HepG2 (cell line): Measurements from ENCODE around the gene MED15. TPM values are rescaled to one million over a fixed set of nuclear protein-coding genes. Genes with fewer than 3 reads are reported as not detected.

ENCODE experiments used
- EEA1 ChIP-seq: sonication (generic); formaldehyde crosslinking; IDR thresholded peaks from 2 replicates; pipeline ENCODE4 v1.5.1; 2020; ENCODE audit warnings: mild to moderate bottlenecking, missing genetic modification reagents, borderline replicate concordance
- ELF1 ChIP-seq: sonication (generic); formaldehyde crosslinking; IDR thresholded peaks from 2 replicates; pipeline ENCODE4 v1.4.0; 2020; ENCODE audit warnings: missing genetic modification reagents
- ELF3 ChIP-seq: IDR thresholded peaks from 2 replicates; pipeline ENCODE4 v1.6.1; 2016; ENCODE audit warnings: missing genetic modification reagents, missing compliant biosample characterization
- HES4 ChIP-seq: sonication (generic); formaldehyde crosslinking; IDR thresholded peaks from 2 replicates; pipeline ENCODE4 v1.9.0; 2021; ENCODE audit warnings: mild to moderate bottlenecking, missing genetic modification reagents, borderline replicate concordance
- HOXD1 ChIP-seq: sonication (generic); formaldehyde crosslinking; IDR thresholded peaks from 2 replicates; pipeline ENCODE4 v1.5.0; 2020; ENCODE audit warnings: missing genetic modification reagents
- KDM6A ChIP-seq: IDR thresholded peaks from 2 replicates; pipeline ENCODE4 v1.6.1; 2016; ENCODE audit warnings: low read depth
- KLF13 ChIP-seq: sonication (generic); formaldehyde crosslinking; IDR thresholded peaks from 2 replicates; pipeline ENCODE4 v1.4.0; 2020; ENCODE audit warnings: mild to moderate bottlenecking, missing genetic modification reagents
- MTA3 ChIP-seq: sonication (generic); formaldehyde crosslinking; IDR thresholded peaks from 2 replicates; pipeline ENCODE4 v1.4.0; 2020; ENCODE audit warnings: missing genetic modification reagents
- NR2F1 ChIP-seq, 2 experiments: fragments of 450-650 bp in 1 of 2; formaldehyde crosslinking in 1 of 2; IDR thresholded peaks; 2 replicates each; pipeline versions ENCODE4 v1.5.0 to v1.6.1; 2016 to 2020; ENCODE audit warnings: mild to moderate bottlenecking in 1 of 2, missing compliant biosample characterization in 1 of 2, missing genetic modification reagents in 1 of 2, moderate library complexity in 1 of 2
- PATZ1 ChIP-seq: sonication (generic); formaldehyde crosslinking; IDR thresholded peaks from 2 replicates; pipeline ENCODE4 v1.4.0; 2020; ENCODE audit warnings: missing genetic modification reagents
- PRMT3 ChIP-seq: sonication (generic); formaldehyde crosslinking; IDR thresholded peaks from 2 replicates; pipeline ENCODE4 v1.8.1; 2022; ENCODE audit warnings: low read depth, mild to moderate bottlenecking, moderate library complexity, missing genetic modification reagents, borderline replicate concordance
- RFX1 ChIP-seq: fragments of 450-650 bp; IDR thresholded peaks from 2 replicates; pipeline ENCODE4 v1.6.1; 2017
- SNAPC5 ChIP-seq: sonication (generic); formaldehyde crosslinking; IDR thresholded peaks from 2 replicates; pipeline ENCODE4 v1.8.1; 2023; ENCODE audit warnings: mild to moderate bottlenecking, missing genetic modification reagents, borderline replicate concordance
- TERF1 ChIP-seq: sonication (generic); formaldehyde crosslinking; IDR thresholded peaks from 2 replicates; pipeline ENCODE4 v1.8.0; 2022; ENCODE audit warnings: mild to moderate bottlenecking, missing genetic modification reagents, moderate library complexity
- ZC3H13 ChIP-seq: sonication (generic); formaldehyde crosslinking; IDR thresholded peaks from 2 replicates; pipeline ENCODE4 v1.8.1; 2023; ENCODE audit warnings: mild to moderate bottlenecking, missing genetic modification reagents, moderate library complexity
- ZFY ChIP-seq: sonication (generic); formaldehyde crosslinking; IDR thresholded peaks from 2 replicates; pipeline ENCODE4 v1.4.0; 2020; ENCODE audit warnings: missing genetic modification reagents
- ZNF451 ChIP-seq: sonication (generic); formaldehyde crosslinking; IDR thresholded peaks from 2 replicates; pipeline ENCODE4 v1.5.0; 2020; ENCODE audit warnings: mild to moderate bottlenecking, missing genetic modification reagents
- ZNF615 ChIP-seq: sonication (generic); formaldehyde crosslinking; IDR thresholded peaks from 2 replicates; pipeline ENCODE4 v1.5.0; 2020; ENCODE audit warnings: mild to moderate bottlenecking, missing genetic modification reagents, borderline replicate concordance
- polyA plus RNA-seq, 8 experiments: library from polyadenylated mRNA; depleted of rRNA in 3 of 8; stranded (reverse) in 7 of 8; unstranded in 1 of 8; fragments of >200 nt; fragmentation: Illumina TruSeq in 4 of 8; extraction: Trizol in 4 of 8; gene quantifications; 2 replicates each; pipeline versions ENCODE4 v1.2.1 to v1.2.3, GENCODE V29; 2011 to 2016; ENCODE audit warnings: low read depth in 4 of 8, missing spikeins in 1 of 8, mixed read lengths in 1 of 8; ENCODE audit not compliant: insufficient read depth in 1 of 8
- total RNA-seq, 5 experiments: library from RNA; depleted of rRNA; stranded (reverse); fragments of >200 nt; fragmentation: Illumina TruSeq; extraction: Trizol; gene quantifications; 2 replicates each; pipeline ENCODE4 v1.2.3, GENCODE V29; 2016; ENCODE audit warnings: low read depth in 1 of 5
- TF ChIP-seq, protein P1 (sequence below): sonication (generic); formaldehyde crosslinking; IDR thresholded peaks from 2 replicates; pipeline ENCODE4 v1.4.0; 2020; ENCODE audit warnings: mild to moderate bottlenecking, missing genetic modification reagents
- TF ChIP-seq, protein P2 (sequence below): sonication (generic); formaldehyde crosslinking; IDR thresholded peaks from 2 replicates; pipeline ENCODE4 v1.4.0; 2020; ENCODE audit warnings: missing genetic modification reagents, mild to moderate bottlenecking, borderline replicate concordance

MED15 gene
- total and polyA plus RNA-seq, 2 of the 13 experiments (the other 11 are each of a cell fraction or from before 2014, with no cell fraction given) = 14.3 to 27.0 TPM

DNA sequence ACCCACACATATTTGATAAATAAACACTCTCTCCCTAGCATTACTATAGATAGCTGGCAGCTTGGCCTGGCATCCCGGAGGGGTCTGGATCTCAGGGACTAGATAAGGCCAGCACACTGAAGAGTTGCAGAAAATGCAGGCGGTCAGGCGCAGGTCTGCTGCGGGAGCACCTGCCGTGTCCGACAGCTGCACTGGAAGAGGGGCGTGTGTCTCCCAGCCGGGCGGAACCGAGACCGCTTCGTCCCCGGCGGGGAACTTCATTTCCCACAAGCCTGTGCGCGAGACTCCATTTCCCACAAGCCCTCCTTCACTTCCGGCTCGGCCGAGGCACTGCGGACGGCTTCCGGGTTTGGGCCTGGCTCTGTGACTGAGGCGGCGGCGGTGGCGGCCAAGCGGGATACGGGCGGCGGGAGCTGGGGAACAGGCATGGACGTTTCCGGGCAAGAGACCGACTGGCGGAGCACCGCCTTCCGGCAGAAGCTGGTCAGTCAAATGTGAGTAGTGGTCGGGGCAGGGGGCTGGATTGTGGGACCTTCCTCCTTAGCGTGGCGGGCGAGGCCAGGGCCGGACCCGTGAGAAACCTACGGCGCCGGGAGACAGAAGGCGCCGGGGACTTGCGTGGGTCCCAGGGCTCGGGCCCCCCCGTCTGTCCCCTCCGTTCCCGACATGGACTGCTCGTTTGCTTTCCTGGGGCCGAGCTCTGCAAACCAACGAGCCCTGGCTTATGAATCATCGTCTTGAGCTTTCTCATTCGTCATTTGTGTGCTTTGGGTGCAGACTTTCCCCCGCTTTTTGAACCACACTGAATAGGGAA, at the start of gene MED15 (continued):
- 0 out of 2 replicates have a peak, but pooled peaks have one; percentile 69 for TF ChIP-seq ZNF451 (CRISPR knock-in tag)
- TF ChIP-seq ELF1 = peak; percentile 100
- TF ChIP-seq PATZ1 = 0 out of 2 replicates have a peak, but pooled peaks have one; percentile 22
- no peak for TF ChIP-seq KDM6A (CRISPR knock-in tag)
- no peak for TF ChIP-seq TERF1 (CRISPR knock-in tag)
- TF ChIP-seq ZFY (CRISPR knock-in tag) = peak; percentile 100
- TF ChIP-seq ZC3H13 (CRISPR knock-in tag) = no peak
- TF ChIP-seq PRMT3 (CRISPR knock-in tag) = no peak
- peak; percentile 76; the same call in 1 of the 2 replicates for TF ChIP-seq EEA1 (CRISPR knock-in tag)
- peak; percentile 81; the same call in 1 of the 2 replicates for TF ChIP-seq ZNF615 (CRISPR knock-in tag)
- no peak for TF ChIP-seq NR2F1 (CRISPR knock-in tag; IDR thresholded peaks at IDR 0.05)
- no peak for TF ChIP-seq SNAPC5
- TF ChIP-seq ELF3 (CRISPR knock-in tag) = peak; percentile 98
- TF ChIP-seq, protein P1, sequence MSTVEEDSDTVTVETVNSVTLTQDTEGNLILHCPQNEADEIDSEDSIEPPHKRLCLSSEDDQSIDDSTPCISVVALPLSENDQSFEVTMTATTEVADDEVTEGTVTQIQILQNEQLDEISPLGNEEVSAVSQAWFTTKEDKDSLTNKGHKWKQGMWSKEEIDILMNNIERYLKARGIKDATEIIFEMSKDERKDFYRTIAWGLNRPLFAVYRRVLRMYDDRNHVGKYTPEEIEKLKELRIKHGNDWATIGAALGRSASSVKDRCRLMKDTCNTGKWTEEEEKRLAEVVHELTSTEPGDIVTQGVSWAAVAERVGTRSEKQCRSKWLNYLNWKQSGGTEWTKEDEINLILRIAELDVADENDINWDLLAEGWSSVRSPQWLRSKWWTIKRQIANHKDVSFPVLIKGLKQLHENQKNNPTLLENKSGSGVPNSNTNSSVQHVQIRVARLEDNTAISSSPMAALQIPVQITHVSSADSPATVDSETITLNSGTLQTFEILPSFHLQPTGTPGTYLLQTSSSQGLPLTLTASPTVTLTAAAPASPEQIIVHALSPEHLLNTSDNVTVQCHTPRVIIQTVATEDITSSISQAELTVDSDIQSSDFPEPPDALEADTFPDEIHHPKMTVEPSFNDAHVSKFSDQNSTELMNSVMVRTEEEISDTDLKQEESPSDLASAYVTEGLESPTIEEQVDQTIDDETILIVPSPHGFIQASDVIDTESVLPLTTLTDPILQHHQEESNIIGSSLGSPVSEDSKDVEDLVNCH (CRISPR knock-in tag) = 0 out of 2 replicates have a peak, but pooled peaks have one; percentile 23
- no peak for TF ChIP-seq MTA3
- TF ChIP-seq HES4 = peak; percentile 92
- TF ChIP-seq RFX1 = no peak
- TF ChIP-seq, protein P2, sequence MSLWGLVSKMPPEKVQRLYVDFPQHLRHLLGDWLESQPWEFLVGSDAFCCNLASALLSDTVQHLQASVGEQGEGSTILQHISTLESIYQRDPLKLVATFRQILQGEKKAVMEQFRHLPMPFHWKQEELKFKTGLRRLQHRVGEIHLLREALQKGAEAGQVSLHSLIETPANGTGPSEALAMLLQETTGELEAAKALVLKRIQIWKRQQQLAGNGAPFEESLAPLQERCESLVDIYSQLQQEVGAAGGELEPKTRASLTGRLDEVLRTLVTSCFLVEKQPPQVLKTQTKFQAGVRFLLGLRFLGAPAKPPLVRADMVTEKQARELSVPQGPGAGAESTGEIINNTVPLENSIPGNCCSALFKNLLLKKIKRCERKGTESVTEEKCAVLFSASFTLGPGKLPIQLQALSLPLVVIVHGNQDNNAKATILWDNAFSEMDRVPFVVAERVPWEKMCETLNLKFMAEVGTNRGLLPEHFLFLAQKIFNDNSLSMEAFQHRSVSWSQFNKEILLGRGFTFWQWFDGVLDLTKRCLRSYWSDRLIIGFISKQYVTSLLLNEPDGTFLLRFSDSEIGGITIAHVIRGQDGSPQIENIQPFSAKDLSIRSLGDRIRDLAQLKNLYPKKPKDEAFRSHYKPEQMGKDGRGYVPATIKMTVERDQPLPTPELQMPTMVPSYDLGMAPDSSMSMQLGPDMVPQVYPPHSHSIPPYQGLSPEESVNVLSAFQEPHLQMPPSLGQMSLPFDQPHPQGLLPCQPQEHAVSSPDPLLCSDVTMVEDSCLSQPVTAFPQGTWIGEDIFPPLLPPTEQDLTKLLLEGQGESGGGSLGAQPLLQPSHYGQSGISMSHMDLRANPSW (CRISPR knock-in tag) = no peak
- peak; percentile 73; the same call in 1 of the 2 replicates for TF ChIP-seq HOXD1 (CRISPR knock-in tag)
- TF ChIP-seq KLF13 (CRISPR knock-in tag) = no peak
